GM12878 (cell line): ENCODE results near the gene ZKSCAN8. TPM values are rescaled to one million over a fixed set of nuclear protein-coding genes. Genes with fewer than 3 reads are reported as not detected.
A peak's percentile ranks its signal among the peaks of the same experiment; 100 is the strongest.

Experiments used
- BMI1 ChIP-seq: fragments of 450-650 bp; IDR thresholded peaks from 2 replicates; pipeline ENCODE4 v1.6.1; 2016; ENCODE audit warnings: mild to moderate bottlenecking, moderate library complexity, borderline replicate concordance
- CREM ChIP-seq: IDR thresholded peaks from 2 replicates; pipeline ENCODE4 v1.6.1; 2014; ENCODE audit warnings: antibody characterized with exemption, low read depth
- EGR1 ChIP-seq, 2 experiments: IDR thresholded peaks; 1 replicate in 1 of 2; 2 replicates in 1 of 2; pipeline ENCODE4 v1.6.1; 2011 to 2012; ENCODE audit warnings: low read depth in 2 of 2, low read length in 2 of 2, borderline replicate concordance in 1 of 2, mild to moderate bottlenecking in 1 of 2, moderate library complexity in 1 of 2
- EZH2 ChIP-seq: IDR thresholded peaks from 2 replicates; pipeline ENCODE4 v1.6.1; 2012; ENCODE audit warnings: low read depth, mild to moderate bottlenecking, control low read depth, inconsistent platforms, low read length, borderline replicate concordance; ENCODE audit not compliant: control insufficient read depth
- FOXK2 ChIP-seq: fragments of 450-650 bp; IDR thresholded peaks from 2 replicates; pipeline ENCODE4 v1.6.1; 2017; ENCODE audit warnings: mild to moderate bottlenecking, moderate library complexity
- GABPA ChIP-seq: IDR thresholded peaks from 2 replicates; pipeline ENCODE4 v1.6.1; 2014; ENCODE audit warnings: antibody characterized with exemption, low read depth, mild to moderate bottlenecking, inconsistent platforms
- HSF1 ChIP-seq: fragments of 150-350 bp; IDR thresholded peaks from 2 replicates; pipeline ENCODE4 v1.6.1; 2014; ENCODE audit warnings: mild to moderate bottlenecking, low read depth, low read length
- IKZF2 ChIP-seq, 2 experiments: fragments of 450-650 bp; IDR thresholded peaks; 2 replicates each; pipeline ENCODE4 v1.6.1; 2017; ENCODE audit warnings: mild to moderate bottlenecking in 2 of 2, moderate library complexity in 2 of 2
- LARP7 ChIP-seq: fragments of 450-650 bp; IDR thresholded peaks from 2 replicates; pipeline ENCODE4 v1.6.1; 2017; ENCODE audit warnings: mild to moderate bottlenecking
- MEF2B ChIP-seq: fragments of 450-650 bp; IDR thresholded peaks from 2 replicates; pipeline ENCODE4 v1.6.1; 2018; ENCODE audit warnings: mild to moderate bottlenecking, moderate library complexity; ENCODE audit not compliant: partially characterized antibody, poor library complexity, severe bottlenecking
- MTA2 ChIP-seq: fragments of 450-650 bp; IDR thresholded peaks from 2 replicates; pipeline ENCODE4 v1.6.1; 2016; ENCODE audit warnings: low read depth, mild to moderate bottlenecking, moderate library complexity
- NKRF ChIP-seq: fragments of 450-650 bp; conservative IDR thresholded peaks from 2 replicates; pipeline ENCODE4 v1.6.1; 2017; ENCODE audit warnings: mild to moderate bottlenecking, moderate library complexity
- NR2C1 ChIP-seq: fragments of 450-650 bp; IDR thresholded peaks from 2 replicates; pipeline ENCODE4 v1.6.1; 2017; ENCODE audit warnings: antibody characterized with exemption, mild to moderate bottlenecking, moderate library complexity
- NR2C2 ChIP-seq: IDR thresholded peaks from 2 replicates; pipeline ENCODE4 v1.6.1; 2011; ENCODE audit warnings: borderline replicate concordance, low read depth; ENCODE audit not compliant: control insufficient read depth, insufficient read length
- PAX5 ChIP-seq: IDR thresholded peaks from 2 replicates; pipeline ENCODE4 v1.6.1; 2011; ENCODE audit warnings: low read depth, low read length, borderline replicate concordance
- POLR2A ChIP-seq: IDR thresholded peaks from 2 replicates; pipeline ENCODE4 v1.6.1; 2011; ENCODE audit warnings: low read depth, mild to moderate bottlenecking, low read length
- RAD21 ChIP-seq: IDR thresholded peaks from 2 replicates; pipeline ENCODE4 v1.6.1; 2011; ENCODE audit warnings: mild to moderate bottlenecking, low read depth, low read length, moderate library complexity; ENCODE audit not compliant: insufficient read depth
- RBBP5 ChIP-seq: fragments of 200-600 bp; sonication (generic); conservative IDR thresholded peaks from 2 replicates; pipeline ENCODE4 v1.6.1; 2016
- RCOR1 ChIP-seq: conservative IDR thresholded peaks from 2 replicates; pipeline ENCODE4 v1.6.1; 2012; ENCODE audit warnings: low read depth, low read length, improper control_type of control experiment
- SKIL ChIP-seq: fragments of 450-650 bp; IDR thresholded peaks from 2 replicates; pipeline ENCODE4 v1.6.1; 2017; ENCODE audit warnings: mild to moderate bottlenecking, low read depth, inconsistent platforms; ENCODE audit not compliant: poor library complexity, severe bottlenecking
- SRF ChIP-seq, 2 experiments: IDR thresholded peaks; 2 replicates each; pipeline ENCODE4 v1.6.1; 2011; ENCODE audit warnings: low read depth in 2 of 2, low read length in 2 of 2, mild to moderate bottlenecking in 1 of 2, moderate library complexity in 1 of 2
- TAF1 ChIP-seq: IDR thresholded peaks from 2 replicates; pipeline ENCODE4 v1.6.1; 2011; ENCODE audit warnings: mild to moderate bottlenecking, low read depth, low read length, borderline replicate concordance
- TARDBP ChIP-seq: IDR thresholded peaks from 2 replicates; pipeline ENCODE4 v1.6.1; 2016; ENCODE audit warnings: borderline replicate concordance
- polyA plus RNA-seq, 11 experiments: library from polyadenylated mRNA; depleted of rRNA in 4 of 11; unstranded in 6 of 11; stranded (reverse) in 5 of 11; fragments of >200 nt; fragmentation: Nextera tagmentation in 4 of 11; fragmentation: Illumina TruSeq in 1 of 11; extraction: Ambion mirVana in 4 of 11; extraction: Trizol in 1 of 11; gene quantifications; 1 replicate in 1 of 11; 2 replicates in 10 of 11; pipeline versions ENCODE4 v1.2.1 to v1.2.3, GENCODE V29; 2011 to 2016; ENCODE audit warnings: inconsistent platforms in 2 of 11, missing spikeins in 2 of 11, low read depth in 1 of 11
- total RNA-seq, 4 experiments: library from RNA; depleted of rRNA in 3 of 4; stranded (reverse); fragments of >200 nt in 3 of 4; fragmentation: Illumina TruSeq in 1 of 4; extraction: Trizol in 1 of 4; gene quantifications; 2 replicates each; pipeline versions ENCODE4 v1.2.1 to v1.2.3, GENCODE V29; 2013 to 2021
- TF ChIP-seq, protein P1 (sequence below): IDR thresholded peaks from 2 replicates; pipeline ENCODE4 v1.6.1; 2012; ENCODE audit warnings: low read depth, low read length, improper control_type of control experiment

The ZKSCAN8 gene
- total and polyA plus RNA-seq, 10 of the 15 experiments (the other 5 are each of a cell fraction or from before 2014, with no cell fraction given): 1.0 to 17.9 (median 8.7) TPM

DNA sequence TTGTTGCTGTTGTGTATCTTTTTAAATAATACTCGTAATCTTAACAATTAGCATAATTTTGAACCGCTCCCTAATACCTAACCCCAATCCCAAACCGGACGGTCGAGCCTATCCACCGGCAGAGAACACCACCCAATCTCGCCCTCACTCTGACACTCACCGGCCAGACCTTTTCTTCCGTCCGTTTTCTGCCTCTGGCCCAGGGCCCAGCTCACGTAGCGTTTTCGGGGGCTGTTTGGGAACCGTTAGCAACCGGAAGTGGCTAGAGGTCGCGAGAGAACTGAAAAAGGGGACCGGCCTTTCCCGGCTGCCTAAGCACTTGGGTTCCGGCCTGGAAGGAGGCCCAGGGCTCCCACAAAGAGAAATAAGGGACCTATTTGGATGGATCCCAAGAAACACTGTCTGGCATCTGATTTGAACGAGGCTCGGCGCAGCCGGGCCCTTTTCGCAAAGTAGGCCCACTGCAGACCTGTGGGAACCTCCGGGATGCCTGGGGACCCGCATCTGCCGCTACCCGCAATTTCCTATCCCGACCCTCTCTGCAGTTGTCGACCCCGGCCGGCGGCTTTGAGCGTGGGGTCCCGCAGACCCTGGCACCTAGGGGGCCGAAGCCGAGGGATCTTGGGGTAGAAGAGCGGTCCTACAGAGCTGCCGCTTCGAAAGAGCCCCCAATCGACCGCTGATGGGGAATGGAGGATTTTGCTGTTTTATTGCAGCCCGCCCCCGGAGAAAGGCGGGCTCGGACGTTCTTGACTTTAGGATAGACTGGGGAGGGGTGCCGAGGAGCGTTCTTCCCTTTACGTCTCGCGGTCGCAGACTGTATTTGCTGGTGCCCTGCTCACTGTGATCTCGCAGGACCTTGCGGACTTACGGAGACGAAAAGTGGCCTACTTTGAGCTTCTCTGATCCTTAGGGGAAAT lies 4.8 kb upstream of the ZKSCAN8 start (continued):
- TF ChIP-seq RAD21: peak; percentile 25; the same call in 1 of the 2 replicates
- peak; percentile 98 for TF ChIP-seq GABPA
- TF ChIP-seq LARP7: no peak
- TF ChIP-seq PAX5: 0 out of 2 replicates have a peak, but pooled peaks have one; percentile 0
- TF ChIP-seq HSF1: no peak
- TF ChIP-seq NR2C2: no peak
- TF ChIP-seq NR2C1: peak; percentile 92
- peak; percentile 53 for TF ChIP-seq FOXK2
- TF ChIP-seq, protein P1, sequence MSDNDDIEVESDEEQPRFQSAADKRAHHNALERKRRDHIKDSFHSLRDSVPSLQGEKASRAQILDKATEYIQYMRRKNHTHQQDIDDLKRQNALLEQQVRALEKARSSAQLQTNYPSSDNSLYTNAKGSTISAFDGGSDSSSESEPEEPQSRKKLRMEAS: no peak
- TF ChIP-seq SKIL: peak; percentile 46
- TF ChIP-seq BMI1: no peak
- peak; percentile 42 to 47; a peak in 2 of 3 replicates for TF ChIP-seq EGR1 (IDR thresholded peaks at IDR 0.05; ENCODE audit: borderline replicate concordance in 1 of 2, low read depth in 2 of 2, low read length in 2 of 2)
- TF ChIP-seq EZH2: no peak
- TF ChIP-seq MTA2: peak; percentile 47; the same call in 1 of the 2 replicates
- peak; percentile 70 to 84 for TF ChIP-seq IKZF2 (IDR thresholded peaks at IDR 0.05)
- TF ChIP-seq CREM: peak; percentile 60
- peak; percentile 45 for TF ChIP-seq MEF2B
- peak; percentile 11; the same call in 1 of the 2 replicates for TF ChIP-seq RBBP5
- TF ChIP-seq TARDBP: peak; percentile 82; the same call in 1 of the 2 replicates
- peak; percentile 94 for TF ChIP-seq TAF1
- 0 out of 2 replicates have a peak, but pooled peaks have one; percentile 61 for TF ChIP-seq RCOR1
- peak; percentile 89 for TF ChIP-seq POLR2A
- peak; percentile 79 for TF ChIP-seq NKRF
- TF ChIP-seq SRF (IDR thresholded peaks at IDR 0.05; ENCODE audit: low read depth in 2 of 2, low read length in 2 of 2): peak in 1 of 2 experiments; percentile 82; a peak in 2 of 4 replicates
